Measurements from ENCODE around the gene MAGI2. TPM values are rescaled to one million over a fixed set of nuclear protein-coding genes. Genes with fewer than 3 reads are reported as not detected.

The MAGI2 gene
- total RNA-seq, 1 donor from 2014 or later, result 10.7 TPM

- Mint-ChIP-seq H3K4me3 (ENCODE audit: unreplicated experiment) (no peak overlapping the region), H3K27me3 (ENCODE audit: unreplicated experiment) (no peaks in the 10 kb centered on the region), H3K36me3 (ENCODE audit: unreplicated experiment) (no peaks in the 10 kb centered on the region), H3K4me1 (ENCODE audit: unreplicated experiment) (no peaks in the 10 kb centered on the region), H3K27ac (ENCODE audit: unreplicated experiment) (no peak overlapping the region), H3K9me3 (ENCODE audit: unreplicated experiment) (no peaks in the 10 kb centered on the region)
- DNase-seq (ENCODE audit: extremely low spot score, unreplicated experiment), result no peak
- TF ChIP-seq CTCF (IDR thresholded peaks at IDR 0.05), result no peak
Measured at GRCh38 chr7:78172933-78173591, 1280.4 kb downstream of the MAGI2 start.

DNA sequence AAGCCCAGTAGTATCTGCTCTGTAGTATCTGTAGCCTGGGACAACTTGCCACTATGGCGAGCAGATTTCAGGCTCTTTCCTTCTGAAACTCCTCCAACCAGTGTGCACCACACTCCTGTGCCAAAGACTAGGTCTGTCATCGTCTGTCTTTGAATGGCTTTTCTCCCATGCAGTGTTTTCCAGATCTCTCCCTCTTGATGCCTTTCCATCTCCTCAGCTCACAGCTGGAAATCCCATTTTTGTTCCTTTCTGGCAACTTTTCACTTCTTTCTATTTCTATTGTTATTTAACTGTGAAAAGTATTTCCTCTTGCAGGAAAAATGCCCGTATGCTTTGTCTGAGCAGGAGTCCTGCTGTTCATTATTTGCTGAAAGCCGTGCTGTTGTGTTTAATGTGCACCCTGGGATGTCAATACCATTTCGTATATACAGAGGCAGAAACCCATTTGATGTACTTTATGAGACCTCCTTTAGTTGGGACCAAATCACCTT, 1281.2 kb downstream of the MAGI2 start:
- H3K36me3 Mint-ChIP-seq (ENCODE audit: unreplicated experiment), result no peaks in the 10 kb centered on the region
- no peak for DNase-seq (ENCODE audit: extremely low spot score, unreplicated experiment)
- H3K4me1 Mint-ChIP-seq (ENCODE audit: unreplicated experiment), result no peaks in the 10 kb centered on the region
- TF ChIP-seq CTCF (IDR thresholded peaks at IDR 0.05), result no peak
- no peak overlapping the region for H3K4me3 Mint-ChIP-seq (ENCODE audit: unreplicated experiment)
- H3K27ac Mint-ChIP-seq (ENCODE audit: unreplicated experiment), result no peak overlapping the region
- no peaks in the 10 kb centered on the region for H3K9me3 Mint-ChIP-seq (ENCODE audit: unreplicated experiment)
- no peaks in the 10 kb centered on the region for H3K27me3 Mint-ChIP-seq (ENCODE audit: unreplicated experiment)

GRCh38 chr7:78171398-78171797, 1282.1 kb downstream of the MAGI2 start:
- H3K36me3 Mint-ChIP-seq (ENCODE audit: unreplicated experiment), result no peaks in the 10 kb centered on the region

GRCh38 chr7:78170815-78171214, 1282.7 kb downstream of the MAGI2 start:
- H3K27ac Mint-ChIP-seq (ENCODE audit: unreplicated experiment), result no peak overlapping the region
- DNase-seq (ENCODE audit: extremely low spot score, unreplicated experiment), result no peak
- H3K36me3 Mint-ChIP-seq (ENCODE audit: unreplicated experiment), result no peaks in the 10 kb centered on the region
- no peaks in the 10 kb centered on the region for H3K9me3 Mint-ChIP-seq (ENCODE audit: unreplicated experiment)
- H3K4me3 Mint-ChIP-seq (ENCODE audit: unreplicated experiment), result no peak overlapping the region
- H3K4me1 Mint-ChIP-seq (ENCODE audit: unreplicated experiment), result no peaks in the 10 kb centered on the region
- no peaks in the 10 kb centered on the region for H3K27me3 Mint-ChIP-seq (ENCODE audit: unreplicated experiment)
- no peak for TF ChIP-seq CTCF (IDR thresholded peaks at IDR 0.05)

More at GRCh38 chr7:78171398-78171797, 1282.1 kb downstream of the MAGI2 start:
- Mint-ChIP-seq H3K27me3 (ENCODE audit: unreplicated experiment) (no peaks in the 10 kb centered on the region), H3K4me1 (ENCODE audit: unreplicated experiment) (no peaks in the 10 kb centered on the region), H3K9me3 (ENCODE audit: unreplicated experiment) (no peaks in the 10 kb centered on the region), H3K4me3 (ENCODE audit: unreplicated experiment) (no peak overlapping the region), H3K27ac (ENCODE audit: unreplicated experiment) (no peak overlapping the region)
- TF ChIP-seq CTCF (IDR thresholded peaks at IDR 0.05), result no peak
- DNase-seq (ENCODE audit: extremely low spot score, unreplicated experiment), result no peak

GRCh38 chr7:78169992-78170391, 1283.5 kb downstream of the MAGI2 start:
- Mint-ChIP-seq H3K27ac (ENCODE audit: unreplicated experiment) (no peak overlapping the region), H3K27me3 (ENCODE audit: unreplicated experiment) (no peaks in the 10 kb centered on the region)

More at GRCh38 chr7:78169992-78170391, 1283.5 kb downstream of the MAGI2 start:
- H3K4me3 Mint-ChIP-seq (ENCODE audit: unreplicated experiment), result no peak overlapping the region
- no peak for TF ChIP-seq CTCF (IDR thresholded peaks at IDR 0.05)
- H3K36me3 Mint-ChIP-seq (ENCODE audit: unreplicated experiment), result no peaks in the 10 kb centered on the region
- no peak for DNase-seq (ENCODE audit: extremely low spot score, unreplicated experiment)
- no peaks in the 10 kb centered on the region for H3K4me1 Mint-ChIP-seq (ENCODE audit: unreplicated experiment)
- H3K9me3 Mint-ChIP-seq (ENCODE audit: unreplicated experiment), result no peaks in the 10 kb centered on the region

All from osteocyte (in vitro differentiated cells).